Omental fat pad (tissue), 4 donors: Measurements from ENCODE around the gene SCMH1. TPM values are rescaled to one million over a fixed set of nuclear protein-coding genes. Genes with fewer than 3 reads are reported as not detected.

ENCODE experiments used
- ATAC-seq: fragments of 150-250 bp; one replicate; pipeline ENCODE4 v1.9.1; 2016; ENCODE audit warnings: mild to moderate bottlenecking, moderate library complexity; ENCODE audit not compliant: low FRiP score
- DNase-seq: peaks from one replicate; pipeline ENCODE4 v3.0.0-alpha.2; 2019; ENCODE audit warnings: low spot score
- CTCF ChIP-seq, 3 donors: fragments of 450-650 bp; IDR thresholded peaks; one replicate each; pipeline ENCODE4 v1.5.1; 2016 to 2017; ENCODE audit warnings: antibody characterized with exemption in 3 of 3, mild to moderate bottlenecking in 3 of 3, moderate library complexity in 2 of 3
- total RNA-seq, 4 donors: library from RNA; depleted of rRNA; stranded (reverse); fragments of >200 nt; gene quantifications; one replicate each; pipeline ENCODE4 v1.1.0, GENCODE V29; 2016

Gene SCMH1
- total RNA-seq, 4 donors from 2014 or later = 19.9 to 42.8 (median 31.3) TPM

DNA sequence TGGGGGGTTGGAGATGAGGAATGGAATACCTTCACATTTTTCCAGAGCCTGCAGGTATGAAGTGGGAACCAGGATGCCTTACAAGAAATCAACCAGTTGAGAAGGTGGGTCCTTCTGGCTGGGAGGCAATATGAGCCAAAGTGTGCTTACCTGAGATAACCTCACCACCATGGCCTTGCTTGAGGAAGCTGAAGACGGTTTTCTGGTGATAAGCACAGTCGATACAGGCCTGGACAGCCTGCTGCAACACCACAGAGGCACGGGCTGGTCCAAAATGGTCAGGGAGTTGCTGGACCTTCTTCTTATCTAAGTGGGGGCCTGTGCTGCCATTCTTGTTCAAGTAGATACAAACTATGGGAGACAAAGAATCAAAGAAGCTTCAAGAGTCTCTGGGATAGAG lies 193.6 kb downstream of the SCMH1 start:
- DNase-seq (no peak), ATAC-seq (no peak)
- TF ChIP-seq CTCF (IDR thresholded peaks at IDR 0.05) = no peak

DNA sequence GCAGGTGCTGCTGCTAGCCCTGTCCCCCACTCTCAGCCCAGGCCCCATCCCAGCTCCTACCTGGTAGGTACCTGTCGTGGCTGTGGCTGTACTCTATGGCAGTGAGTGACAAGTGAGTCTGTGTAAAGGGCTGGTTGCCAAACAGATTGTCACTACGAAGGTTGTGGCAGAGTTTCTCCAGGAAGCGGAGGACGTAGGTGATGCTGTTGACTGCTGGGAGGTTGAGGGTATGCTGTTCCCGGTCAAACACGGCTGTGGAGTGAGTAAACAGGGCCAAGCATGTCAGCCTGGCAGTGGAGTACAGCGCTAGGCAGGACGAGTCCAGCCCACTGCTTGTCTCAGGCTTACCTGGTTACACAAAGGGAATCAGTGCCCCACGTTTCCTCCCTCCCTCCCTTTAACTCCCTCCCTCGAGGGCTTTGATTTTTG lies 195.7 kb downstream of the SCMH1 start:
- DNase-seq = no peak
- TF ChIP-seq CTCF (IDR thresholded peaks at IDR 0.05) = no peak
- no peak for ATAC-seq

DNA sequence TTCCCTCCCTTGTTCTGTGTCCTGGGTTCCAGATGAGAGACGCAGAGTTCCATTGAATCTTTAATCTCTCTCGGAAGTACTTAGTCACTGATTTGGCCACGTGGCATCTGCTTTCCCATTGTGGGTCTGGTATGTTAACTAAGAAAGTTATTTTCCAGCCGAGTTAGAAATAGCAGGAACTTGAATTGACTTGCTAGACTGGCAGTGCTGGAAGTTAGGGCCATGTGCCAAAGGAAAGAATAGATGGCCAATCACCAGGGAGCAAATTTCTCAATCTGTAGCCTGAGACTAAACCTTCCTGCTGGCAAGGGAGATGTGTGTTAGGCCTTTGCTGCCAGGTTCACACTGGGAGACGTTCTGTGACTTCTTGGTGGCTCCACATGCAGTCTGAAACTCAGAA lies 196.4 kb downstream of the SCMH1 start:
- DNase-seq (no peak), ATAC-seq (peak; percentile 82)
- TF ChIP-seq CTCF (IDR thresholded peaks at IDR 0.05) = no peak

DNA sequence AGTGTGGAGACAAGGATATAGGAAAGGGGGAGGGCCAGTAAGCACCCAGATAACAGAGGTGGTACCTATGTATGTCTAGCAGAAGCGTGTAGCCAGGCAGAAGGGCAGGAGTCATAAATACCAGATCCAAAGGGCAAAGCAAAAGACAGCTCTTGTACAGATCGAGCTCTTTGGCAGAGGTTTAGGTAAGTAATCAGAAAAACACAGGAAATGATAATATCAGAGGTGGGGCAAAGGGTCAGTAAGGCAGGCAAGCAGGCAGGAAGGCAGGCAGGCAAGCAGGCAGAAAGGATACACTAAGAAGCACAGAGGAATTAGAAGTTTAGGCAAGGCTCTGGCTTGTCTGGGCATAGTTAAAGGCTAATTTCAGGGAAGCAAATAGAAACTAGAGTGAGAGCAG lies 197.9 kb downstream of the SCMH1 start:
- ATAC-seq (no peak), DNase-seq (no peak)
- TF ChIP-seq CTCF (IDR thresholded peaks at IDR 0.05) = no peak

DNA sequence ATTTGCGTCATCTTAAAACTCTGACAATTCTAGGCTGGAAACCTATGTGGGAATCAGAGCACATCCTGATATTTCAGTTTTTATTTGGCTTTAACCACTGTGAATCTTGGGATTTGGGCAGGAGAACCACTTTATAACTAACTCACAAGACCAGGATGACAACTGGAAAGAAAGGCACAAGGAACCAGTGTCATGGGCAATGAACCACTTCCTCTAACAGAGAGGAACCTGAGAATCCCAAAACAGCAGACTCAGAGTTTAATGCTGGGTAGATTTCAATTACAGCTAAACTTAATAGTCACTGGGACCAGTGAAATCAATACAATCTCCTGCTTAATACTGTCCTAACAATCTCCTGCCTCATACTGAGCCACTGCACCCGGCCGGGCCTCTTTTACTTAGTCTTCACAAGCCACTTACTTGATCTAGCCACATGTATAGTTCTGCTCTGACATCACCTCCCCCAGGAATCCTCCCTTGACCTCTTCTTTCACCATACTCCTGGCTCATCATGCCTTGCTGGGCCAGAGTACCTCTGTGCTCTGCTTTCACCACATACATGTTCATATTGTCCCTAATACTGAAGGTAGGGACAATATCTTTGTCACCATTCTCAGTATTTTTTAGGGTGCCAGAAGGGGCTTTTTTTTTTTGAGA lies 200.4 kb downstream of the SCMH1 start:
- DNase-seq = no peak
- TF ChIP-seq CTCF (IDR thresholded peaks at IDR 0.05) = no peak
- ATAC-seq = no peak

DNA sequence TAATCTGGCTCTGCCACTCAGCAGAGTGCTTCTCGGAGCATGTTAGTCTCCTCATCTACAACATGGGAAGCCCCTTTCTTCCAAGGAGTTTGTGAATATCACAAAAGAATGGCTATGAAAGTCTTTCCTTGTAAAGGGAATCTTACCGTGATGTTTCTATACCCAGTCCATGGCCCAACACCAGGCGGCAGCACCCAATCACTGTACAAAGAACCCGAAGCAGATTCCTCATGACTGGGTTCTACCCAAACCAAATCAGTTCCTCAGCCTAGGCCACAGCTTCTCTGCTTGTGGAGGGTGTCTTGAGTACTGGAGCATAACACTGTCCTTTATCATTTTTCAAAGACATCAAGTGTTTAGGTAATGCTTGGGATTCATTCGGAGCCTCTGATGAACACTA lies 204.0 kb downstream of the SCMH1 start:
- DNase-seq (no peak), ATAC-seq (no peak)
- TF ChIP-seq CTCF (IDR thresholded peaks at IDR 0.05) = no peak

GRCh38 chr1:41037116-41037903 lies 204.8 kb downstream of the SCMH1 start:
- DNase-seq (no peak), ATAC-seq (no peak)
- no peak for TF ChIP-seq CTCF (IDR thresholded peaks at IDR 0.05)
